ENCODE results near the gene BCL7C.

GRCh38 chr16:30875871-30876801, 17.7 kb downstream of the BCL7C start:
- TF ChIP-seq CTCF (IDR thresholded peaks at IDR 0.05; ENCODE audit: poor library complexity, severe bottlenecking) (no peak), EZH2 (IDR thresholded peaks at IDR 0.05; ENCODE audit: borderline replicate concordance, insufficient read depth, low read length, poor library complexity, severe bottlenecking) (no peak), RAD21 (conservative IDR thresholded peaks at IDR 0.05) (no peak), POLR2AphosphoS5 (IDR thresholded peaks at IDR 0.05) (no peak), TAF1 (IDR thresholded peaks at IDR 0.05; ENCODE audit: low read depth) (no peak), REST (IDR thresholded peaks at IDR 0.05; ENCODE audit: borderline replicate concordance) (peak; percentile 49), MXI1 (conservative IDR thresholded peaks at IDR 0.05; ENCODE audit: poor library complexity, severe bottlenecking) (no peak)

All from neural cell (in vitro differentiated cells).